ENCODE measurements around the gene CECR2.
"Not testable (repeated sequence)": the region's sequence is repeated elsewhere in the genome, so short reads cannot be mapped to it uniquely, and the experiment has no call there.

Gene CECR2

DNA sequence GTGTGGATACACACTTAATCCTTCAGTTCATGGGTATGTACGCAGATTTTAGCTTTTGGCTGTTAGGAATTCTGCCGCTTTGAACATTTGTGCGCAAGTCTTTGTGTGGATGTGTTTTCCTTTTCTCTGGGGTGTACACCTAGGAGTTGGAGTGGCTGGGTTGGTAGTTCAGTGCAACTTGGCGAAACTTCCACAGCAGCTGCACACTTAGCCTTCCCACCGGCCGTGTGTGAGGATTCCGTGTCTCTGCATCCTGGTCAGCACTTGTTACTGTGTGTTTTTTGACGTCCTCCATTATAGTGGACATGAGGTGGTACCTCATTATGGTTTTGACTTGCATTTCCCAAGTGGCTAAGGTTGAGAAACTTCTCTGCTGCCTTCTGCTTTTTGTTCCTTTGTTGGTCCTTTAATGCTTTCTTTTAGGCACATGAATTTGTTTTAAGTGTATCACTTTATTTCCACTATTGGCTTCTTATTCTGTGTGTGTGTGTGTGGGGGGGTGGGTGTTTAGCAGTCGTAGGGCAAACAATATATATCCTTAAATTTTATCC lies 121.9 kb downstream of the CECR2 start:
- FAIRE-seq, result no peak

DNA sequence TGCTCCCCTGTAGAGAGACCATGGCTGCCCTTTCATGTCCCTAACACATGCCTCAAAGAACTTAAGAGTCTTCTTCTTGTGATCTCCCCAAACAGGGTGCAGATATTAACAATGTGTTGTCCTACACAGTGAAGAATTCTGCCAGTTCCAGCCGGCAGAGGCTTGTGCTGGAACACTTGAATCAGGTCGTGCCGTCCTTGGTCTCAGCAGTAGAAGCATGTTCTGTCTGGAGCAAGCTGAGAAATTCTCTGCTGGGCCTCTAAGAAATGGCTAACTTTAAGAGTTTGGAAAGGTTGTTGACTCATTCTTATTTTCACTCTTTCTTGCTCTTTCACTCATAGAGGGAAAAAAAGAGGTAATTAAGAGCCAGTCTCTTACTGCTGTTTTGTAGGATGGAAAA lies 123.0 kb downstream of the CECR2 start:
- FAIRE-seq (no peak), DNase-seq (ENCODE audit: extremely low spot score, insufficient read length, low read depth) (no peak)

More for the DNA sequence above, 121.9 kb downstream of the CECR2 start:
- DNase-seq (ENCODE audit: extremely low spot score, insufficient read length, low read depth), result no peak

DNA sequence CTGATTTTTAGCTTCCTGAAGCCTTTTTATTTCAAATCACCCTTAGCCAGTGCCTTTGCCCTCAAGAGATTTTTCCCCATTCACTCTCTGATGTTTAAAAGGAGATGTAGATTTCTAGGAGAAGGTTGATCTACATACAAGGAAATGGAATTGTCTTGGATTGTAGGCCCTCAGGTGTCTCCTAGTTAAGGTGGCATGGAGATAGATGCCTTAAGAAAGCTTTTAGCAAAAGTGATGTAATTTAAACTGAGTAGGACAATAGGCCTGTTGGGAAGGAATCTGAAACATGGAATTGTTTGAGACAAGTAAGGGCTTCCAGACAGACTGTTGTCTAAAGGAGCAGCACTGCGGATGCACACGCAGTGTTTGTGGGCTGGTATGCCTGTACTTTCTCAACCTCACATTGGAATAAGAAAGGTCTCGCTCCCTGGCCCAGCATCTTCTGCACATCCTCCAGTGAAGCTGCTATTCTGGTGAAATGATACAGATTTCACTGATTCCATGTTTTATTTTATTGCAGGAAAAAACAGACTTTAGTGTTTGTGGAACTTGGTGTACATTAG lies 124.2 kb downstream of the CECR2 start:
- FAIRE-seq (no peak), DNase-seq (ENCODE audit: extremely low spot score, insufficient read length, low read depth) (no peak)

DNA sequence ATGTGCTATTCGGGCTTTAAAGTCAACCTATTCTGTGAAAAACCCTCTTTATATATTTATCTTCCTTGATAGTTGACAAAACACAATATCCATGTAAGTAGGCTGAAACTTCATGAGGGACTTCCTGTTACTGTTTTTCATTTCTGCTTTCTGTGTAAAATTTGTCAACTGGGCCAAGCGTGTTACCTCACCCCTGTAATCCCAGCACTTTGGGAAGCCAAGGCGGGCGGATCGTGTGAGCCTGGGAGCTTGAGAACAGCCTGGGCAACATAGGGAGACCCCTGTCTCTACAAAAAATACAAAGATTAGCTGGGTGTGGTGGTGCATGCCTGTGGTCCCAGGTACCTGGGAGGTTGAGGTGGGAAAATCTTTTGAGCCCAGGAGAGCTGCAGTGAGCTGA lies 127.6 kb downstream of the CECR2 start:
- DNase-seq (ENCODE audit: extremely low spot score, insufficient read length, low read depth) (no peak), FAIRE-seq (no peak)

DNA sequence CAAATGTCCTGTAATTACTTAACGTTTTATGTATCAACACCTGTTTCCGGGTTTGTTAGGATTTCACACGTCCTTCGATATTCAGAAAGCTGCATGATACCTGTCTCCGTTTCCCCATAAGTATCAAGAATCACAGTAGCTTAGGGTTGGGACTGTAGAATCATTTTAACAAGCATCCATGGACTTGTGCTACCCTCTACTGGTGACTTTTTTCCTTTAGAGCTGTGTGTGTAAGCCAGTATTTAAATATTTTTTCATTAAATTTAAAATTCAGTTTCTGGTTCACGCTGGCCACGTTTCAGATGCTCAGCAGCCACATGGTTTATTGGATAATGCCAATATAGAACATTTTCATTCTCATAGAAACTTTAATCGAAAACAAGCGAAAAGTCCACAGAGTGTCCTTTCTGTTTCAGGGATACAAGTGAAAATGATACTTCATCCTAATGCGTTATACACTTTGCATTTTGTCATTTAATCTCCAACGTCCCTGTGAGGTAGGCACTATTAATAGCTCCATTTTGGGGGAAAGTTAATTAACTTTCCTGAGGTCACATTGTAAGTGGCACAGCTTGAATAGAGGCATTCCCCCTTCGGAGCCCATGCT lies 132.5 kb downstream of the CECR2 start:
- FAIRE-seq, result peak; percentile 62
- peak; percentile 38 for DNase-seq (ENCODE audit: extremely low spot score, insufficient read length, low read depth)

DNA sequence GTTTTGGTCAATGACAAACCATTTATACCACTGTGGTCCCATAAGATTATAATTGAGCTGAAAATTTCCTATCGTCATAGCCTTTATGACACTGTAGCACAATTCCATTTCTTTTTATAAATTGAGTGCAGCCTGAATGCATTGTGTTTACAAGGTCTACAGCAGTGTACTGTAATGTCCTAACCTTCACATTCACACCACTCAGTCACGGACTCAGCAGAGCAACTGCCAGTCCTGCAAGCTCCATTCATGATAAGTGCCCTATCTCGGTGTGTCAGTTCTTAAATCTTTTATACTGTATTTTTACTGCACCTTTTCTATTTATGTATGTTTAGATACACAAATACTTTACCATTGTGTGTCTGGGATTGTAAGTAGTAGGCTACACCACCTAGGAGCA lies 138.8 kb downstream of the CECR2 start:
- no peak for DNase-seq (ENCODE audit: extremely low spot score, insufficient read length, low read depth)
- FAIRE-seq, result no peak

DNA sequence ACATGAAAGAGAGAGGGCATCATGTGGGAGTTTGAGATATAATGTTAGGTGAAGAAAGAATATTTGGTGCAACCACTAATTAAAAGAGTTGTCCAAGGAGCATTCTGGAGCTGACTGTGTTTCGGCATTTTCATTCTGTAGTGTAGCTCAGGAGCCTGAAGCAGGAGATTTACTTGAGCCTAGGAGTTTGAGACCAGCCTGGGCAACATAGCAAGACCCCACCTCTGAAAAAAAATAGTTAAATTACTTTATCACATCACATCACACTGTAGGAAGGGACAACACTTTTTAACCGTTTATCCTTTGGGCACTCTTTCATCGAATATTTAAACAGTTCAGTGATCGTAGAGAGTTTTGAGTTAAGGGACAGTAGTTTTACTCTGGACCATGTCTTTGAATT lies 143.7 kb downstream of the CECR2 start:
- FAIRE-seq, result no peak
- no peak for DNase-seq (ENCODE audit: extremely low spot score, insufficient read length, low read depth)

DNA sequence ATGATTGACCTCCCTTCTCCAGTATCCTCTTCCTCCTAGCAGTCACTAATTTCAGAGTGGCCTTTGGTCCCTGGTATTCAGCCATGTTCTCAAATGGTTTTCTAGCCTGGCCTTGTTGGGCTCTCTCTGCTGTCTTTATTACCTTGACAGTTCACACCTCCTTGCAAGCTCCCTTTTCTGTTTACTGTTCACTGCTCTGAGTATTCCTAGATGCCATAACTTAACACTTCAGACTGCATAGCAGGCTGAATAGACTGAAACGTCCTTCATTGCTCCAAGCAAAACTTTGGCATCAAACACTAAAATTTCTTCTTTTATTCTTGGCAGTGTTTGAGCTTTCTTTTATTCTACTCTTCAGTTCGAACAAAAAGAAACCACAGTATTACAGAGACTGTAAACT lies 144.4 kb downstream of the CECR2 start:
- FAIRE-seq, result no peak

DNA sequence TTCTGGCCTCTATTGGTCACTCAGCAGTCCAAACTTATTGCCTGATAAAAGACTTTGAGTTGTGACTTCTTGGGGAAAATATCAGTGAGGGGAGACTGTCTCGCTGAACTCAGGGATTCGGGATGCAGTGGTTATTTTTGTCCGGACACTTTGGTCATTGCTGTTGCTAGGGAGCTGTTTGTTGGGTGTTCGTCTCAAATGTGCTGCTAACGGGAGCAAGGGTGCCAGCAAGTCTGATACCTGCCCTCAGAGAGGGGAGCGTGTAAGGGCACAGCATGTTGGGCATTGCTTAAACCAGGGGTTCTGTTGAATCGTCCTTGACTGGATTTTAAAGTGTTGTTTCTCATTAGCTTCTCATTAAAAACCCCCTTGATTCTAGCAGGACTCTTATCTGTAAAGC lies 144.8 kb downstream of the CECR2 start:
- FAIRE-seq (no peak), DNase-seq (ENCODE audit: extremely low spot score, insufficient read length, low read depth) (no peak)

More for the DNA sequence above, 144.4 kb downstream of the CECR2 start:
- no peak for DNase-seq (ENCODE audit: extremely low spot score, insufficient read length, low read depth)

DNA sequence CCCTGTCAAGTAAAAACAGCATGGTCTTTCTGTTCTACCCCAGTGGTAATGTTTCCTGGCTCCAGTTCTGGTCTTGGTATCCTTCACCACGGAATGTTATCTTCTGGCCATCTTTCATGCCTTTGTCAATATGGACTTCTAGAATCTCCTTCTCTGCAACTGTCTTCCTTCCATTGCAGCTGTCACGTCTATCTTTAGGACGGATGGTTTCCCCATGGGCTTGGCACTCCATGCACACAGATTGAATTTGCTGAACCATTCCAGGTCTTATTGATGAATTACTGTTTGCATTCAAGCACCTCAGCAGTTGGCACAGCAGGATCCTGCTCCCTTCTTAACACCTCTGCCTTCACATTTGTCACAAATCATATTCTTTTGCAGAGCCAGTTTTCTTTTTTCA lies 149.1 kb downstream of the CECR2 start:
- FAIRE-seq (no peak), DNase-seq (ENCODE audit: extremely low spot score, insufficient read length, low read depth) (no peak)

DNA sequence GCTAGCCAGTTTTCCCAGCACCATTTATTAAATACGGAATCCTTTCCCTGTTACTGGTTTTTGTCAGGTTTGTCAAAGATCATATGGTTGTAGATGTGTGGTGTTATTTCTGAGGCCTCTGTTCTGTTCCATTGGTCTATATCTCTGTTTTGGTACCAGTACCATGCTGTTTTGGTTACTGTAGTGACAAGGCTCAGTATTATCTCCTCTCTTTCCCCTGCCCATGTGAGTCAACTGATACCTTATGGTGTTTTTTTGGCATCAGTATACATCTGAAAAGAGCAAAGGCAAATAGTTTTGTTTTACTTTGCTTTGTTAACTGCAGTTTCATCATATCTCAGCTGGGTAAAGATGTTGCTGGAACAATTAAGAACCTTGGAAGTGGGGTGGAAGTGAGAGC lies 152.7 kb downstream of the CECR2 start:
- not testable (repeated sequence) for DNase-seq (ENCODE audit: extremely low spot score, insufficient read length, low read depth)

DNA sequence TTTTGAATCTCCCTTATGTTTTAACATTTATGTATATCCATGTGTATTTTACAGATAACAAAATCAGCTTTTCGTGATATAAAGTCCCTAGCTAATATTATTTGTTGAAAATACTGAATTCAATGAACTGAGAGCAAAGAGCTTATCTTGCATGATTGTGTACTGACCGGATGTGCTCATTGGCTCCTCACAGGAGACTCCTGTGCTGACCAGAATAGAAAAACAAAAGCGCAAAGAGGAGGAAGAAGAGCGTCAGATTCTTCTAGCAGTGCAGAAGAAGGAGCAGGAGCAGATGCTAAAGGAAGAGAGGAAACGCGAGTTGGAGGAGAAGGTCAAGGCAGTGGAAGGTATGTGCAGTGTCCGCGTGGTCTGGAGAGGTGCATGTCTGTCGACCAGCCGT lies 154.7 kb downstream of the CECR2 start:
- no peak for FAIRE-seq
- DNase-seq (ENCODE audit: extremely low spot score, insufficient read length, low read depth), result no peak

More for the DNA sequence above, 152.7 kb downstream of the CECR2 start:
- FAIRE-seq, result not testable (repeated sequence)

DNA sequence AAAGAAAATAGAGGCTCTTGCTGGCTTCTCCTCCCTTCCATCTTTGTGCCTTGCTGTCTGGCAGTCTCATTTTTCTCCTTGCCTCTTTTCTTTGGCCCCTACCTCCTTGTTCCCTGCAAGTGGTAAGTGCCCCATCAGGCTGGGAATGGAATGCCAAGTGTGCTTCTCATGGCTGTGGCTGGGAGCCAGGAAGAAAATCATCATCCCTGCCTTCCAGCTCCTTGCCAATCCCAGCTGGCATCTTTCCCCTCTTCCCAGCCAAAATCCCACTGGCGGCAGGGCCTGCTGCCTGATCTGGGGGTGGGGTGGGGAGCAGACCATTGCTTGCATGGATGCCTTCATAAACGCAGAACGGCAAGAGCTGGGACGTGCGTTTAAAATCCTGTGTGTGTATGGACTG lies 167.0 kb downstream of the CECR2 start:
- FAIRE-seq, result no peak
- DNase-seq (ENCODE audit: extremely low spot score, insufficient read length, low read depth), result no peak

DNA sequence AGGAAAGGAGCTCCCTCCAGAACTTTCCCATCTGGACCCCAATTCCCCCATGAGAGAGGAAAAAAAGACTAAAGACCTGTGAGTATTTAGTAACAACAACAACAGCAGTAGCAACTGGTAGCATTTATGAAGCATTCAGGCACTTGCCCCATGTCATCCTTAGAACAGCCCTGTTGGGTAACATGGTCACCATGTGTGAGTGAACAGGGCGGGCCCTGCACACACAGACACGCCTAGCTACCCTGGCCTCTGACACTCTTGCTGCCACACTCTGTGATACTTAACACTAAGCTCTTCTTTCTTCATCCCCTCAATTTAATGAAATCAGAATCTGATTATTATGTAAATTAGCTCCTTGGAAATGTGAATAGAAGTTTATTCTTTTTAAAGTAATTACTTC lies 167.9 kb downstream of the CECR2 start:
- FAIRE-seq, result no peak
- DNase-seq (ENCODE audit: extremely low spot score, insufficient read length, low read depth), result no peak

DNA sequence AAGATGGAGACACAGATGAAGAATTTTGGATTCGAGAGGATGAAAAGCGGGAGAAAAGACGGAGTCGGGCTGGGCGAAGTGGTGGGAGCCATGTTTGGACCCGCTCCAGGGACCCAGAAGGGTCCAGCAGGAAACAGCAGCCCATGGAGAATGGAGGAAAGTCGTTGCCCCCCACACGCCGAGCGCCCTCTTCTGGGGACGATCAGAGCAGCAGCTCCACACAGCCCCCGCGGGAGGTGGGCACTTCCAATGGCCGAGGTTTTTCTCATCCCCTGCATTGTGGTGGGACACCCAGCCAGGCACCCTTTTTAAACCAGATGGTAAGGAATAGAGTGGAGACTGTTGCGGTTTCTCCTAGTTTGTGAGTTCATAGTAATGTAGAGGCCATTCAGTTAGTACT lies 171.2 kb downstream of the CECR2 start:
- DNase-seq (ENCODE audit: extremely low spot score, insufficient read length, low read depth) (no peak), FAIRE-seq (no peak)

DNA sequence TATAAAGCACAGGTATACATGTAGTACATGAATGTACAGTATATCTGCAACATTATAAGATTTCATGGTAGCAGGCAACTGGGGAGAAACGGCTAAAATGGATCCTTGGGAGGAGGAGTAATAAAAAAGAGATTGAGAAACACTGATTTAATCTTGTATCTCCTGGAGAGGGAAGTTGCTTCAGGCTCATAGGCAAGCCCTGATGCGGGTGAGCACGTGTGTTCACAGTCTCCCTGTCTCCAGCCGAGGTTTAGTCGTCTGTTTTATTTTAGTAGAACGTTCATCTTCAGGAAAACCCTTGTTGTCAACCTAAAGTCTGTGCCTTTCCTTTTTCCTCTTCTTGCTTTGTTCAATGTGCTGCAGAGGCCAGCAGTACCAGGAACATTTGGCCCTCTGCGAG lies 172.2 kb downstream of the CECR2 start:
- FAIRE-seq (no peak), DNase-seq (ENCODE audit: extremely low spot score, insufficient read length, low read depth) (no peak)

DNA sequence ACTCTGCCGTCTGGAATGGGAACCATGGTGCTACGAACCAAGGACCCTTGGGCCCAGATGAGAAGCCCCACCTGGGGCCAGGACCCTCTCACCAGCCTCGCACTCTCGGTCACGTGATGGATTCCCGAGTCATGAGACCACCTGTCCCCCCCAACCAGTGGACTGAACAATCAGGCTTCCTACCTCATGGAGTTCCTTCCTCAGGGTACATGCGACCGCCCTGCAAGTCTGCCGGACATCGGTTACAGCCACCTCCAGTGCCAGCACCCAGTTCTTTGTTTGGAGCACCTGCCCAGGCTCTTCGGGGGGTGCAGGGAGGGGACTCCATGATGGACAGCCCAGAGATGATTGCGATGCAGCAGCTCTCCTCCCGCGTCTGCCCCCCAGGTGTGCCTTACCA lies 173.2 kb downstream of the CECR2 start:
- no peak for FAIRE-seq
- DNase-seq (ENCODE audit: extremely low spot score, insufficient read length, low read depth), result no peak

DNA sequence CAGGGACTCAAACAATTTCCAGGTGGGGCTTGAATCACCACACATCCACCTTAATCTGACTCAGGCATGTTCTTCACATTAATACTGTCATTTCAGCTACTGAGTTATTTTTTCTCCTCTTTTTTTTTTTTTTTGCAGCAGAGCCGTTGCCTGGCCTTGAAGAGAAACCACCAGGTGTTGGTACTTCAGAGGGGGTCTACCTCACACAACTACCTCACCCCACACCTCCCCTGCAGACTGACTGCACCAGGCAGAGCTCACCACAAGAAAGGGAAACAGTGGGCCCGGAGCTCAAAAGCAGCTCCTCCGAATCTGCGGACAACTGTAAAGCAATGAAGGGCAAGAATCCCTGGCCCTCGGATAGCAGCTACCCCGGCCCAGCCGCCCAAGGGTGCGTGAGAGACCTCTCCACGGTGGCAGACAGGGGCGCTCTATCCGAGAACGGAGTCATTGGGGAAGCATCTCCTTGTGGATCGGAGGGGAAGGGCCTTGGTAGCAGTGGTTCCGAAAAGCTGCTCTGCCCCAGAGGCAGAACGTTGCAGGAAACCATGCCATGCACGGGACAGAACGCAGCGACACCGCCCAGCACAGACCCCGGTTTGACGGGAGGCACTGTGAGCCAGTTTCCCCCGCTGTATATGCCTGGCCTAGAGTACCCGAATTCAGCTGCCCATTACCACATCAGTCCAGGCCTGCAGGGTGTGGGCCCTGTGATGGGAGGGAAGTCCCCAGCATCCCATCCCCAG lies 178.9 kb downstream of the CECR2 start:
- DNase-seq (ENCODE audit: extremely low spot score, insufficient read length, low read depth), result no peak
- no peak for FAIRE-seq

DNA sequence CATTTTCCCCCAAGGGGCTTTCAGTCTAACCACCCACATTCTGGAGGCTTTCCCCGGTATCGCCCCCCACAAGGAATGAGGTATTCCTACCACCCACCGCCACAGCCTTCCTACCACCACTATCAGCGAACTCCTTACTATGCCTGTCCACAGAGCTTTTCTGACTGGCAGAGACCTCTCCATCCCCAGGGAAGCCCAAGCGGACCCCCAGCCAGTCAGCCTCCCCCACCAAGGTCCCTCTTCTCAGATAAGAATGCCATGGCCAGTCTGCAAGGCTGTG lies 179.4 kb downstream of the CECR2 start:
- FAIRE-seq, result no peak

DNA sequence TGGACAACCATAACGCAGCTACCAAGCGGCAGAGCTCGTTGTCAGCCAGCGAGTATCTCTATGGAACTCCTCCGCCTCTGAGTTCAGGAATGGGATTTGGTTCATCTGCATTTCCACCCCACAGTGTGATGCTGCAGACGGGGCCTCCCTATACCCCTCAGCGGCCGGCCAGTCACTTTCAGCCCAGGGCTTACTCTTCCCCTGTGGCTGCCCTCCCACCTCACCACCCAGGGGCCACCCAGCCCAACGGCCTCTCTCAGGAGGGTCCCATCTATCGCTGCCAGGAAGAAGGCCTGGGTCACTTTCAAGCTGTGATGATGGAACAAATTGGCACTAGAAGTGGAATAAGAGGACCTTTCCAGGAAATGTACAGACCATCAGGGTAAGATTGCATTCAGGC lies 179.9 kb downstream of the CECR2 start:
- no peak for FAIRE-seq
- DNase-seq (ENCODE audit: extremely low spot score, insufficient read length, low read depth), result no peak

More for the DNA sequence above, 179.4 kb downstream of the CECR2 start:
- DNase-seq (ENCODE audit: extremely low spot score, insufficient read length, low read depth), result no peak

DNA sequence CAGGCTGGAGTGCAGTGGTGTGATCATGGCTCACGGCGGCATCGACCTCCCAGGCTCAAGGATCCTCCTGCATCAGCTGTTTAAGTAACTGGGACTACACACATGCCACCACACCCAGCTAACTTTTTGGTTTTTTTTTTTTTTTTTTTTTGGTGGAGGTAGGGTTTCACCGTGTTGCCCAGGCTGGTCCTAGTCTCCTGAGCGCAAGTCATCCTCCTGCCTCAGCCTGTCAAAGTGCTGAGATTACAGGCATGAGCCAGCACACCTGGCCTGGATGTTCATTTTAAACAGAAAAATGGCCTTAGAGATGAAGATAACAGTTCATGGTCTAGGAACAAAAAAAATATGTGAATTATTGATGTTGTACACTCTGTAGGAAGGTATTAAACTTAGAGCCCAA lies 180.4 kb downstream of the CECR2 start:
- DNase-seq (ENCODE audit: extremely low spot score, insufficient read length, low read depth) (no peak), FAIRE-seq (no peak)

DNA sequence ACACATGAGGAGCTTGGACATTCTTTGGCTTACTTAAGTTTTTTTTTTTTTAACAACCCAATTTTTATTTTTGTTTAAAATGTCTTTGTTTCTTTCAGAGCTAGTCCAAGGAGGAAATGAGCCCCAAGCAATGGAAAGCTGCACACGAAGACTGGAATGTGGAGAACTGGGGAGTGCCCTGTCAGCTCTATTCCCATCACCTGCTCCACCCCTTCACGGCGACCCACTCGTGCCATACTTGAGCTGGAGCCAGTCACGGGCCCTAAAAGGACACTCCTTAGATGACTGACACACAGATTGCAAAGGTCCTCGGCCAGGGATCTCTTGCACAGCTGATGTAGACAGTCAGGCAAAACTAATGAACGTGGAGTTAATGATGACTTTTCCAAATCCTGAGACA lies 183.5 kb downstream of the CECR2 start:
- DNase-seq (ENCODE audit: extremely low spot score, insufficient read length, low read depth), result no peak
- no peak for FAIRE-seq
